Activated naive CD4-positive, alpha-beta T cell treated with anti-CD3 and anti-CD28 coated beads, Interleukin-2, amount 50 U/mL, for 24 hours (primary cell): Measurements from ENCODE around the gene GOLGA6L26.
"Not testable (repeated sequence)": the region's sequence is repeated elsewhere in the genome, so short reads cannot be mapped to it uniquely, and the experiment has no call there.

Experiments used
- H3K27ac Mint-ChIP-seq: one replicate; pipeline ENCODE4 v1.8.0; 2021; ENCODE audit warnings: mild to moderate bottlenecking, mixed read lengths
- H3K27me3 Mint-ChIP-seq: one replicate; pipeline ENCODE4 v1.8.0; 2021; ENCODE audit warnings: mixed read lengths
- H3K36me3 Mint-ChIP-seq: one replicate; pipeline ENCODE4 v1.8.0; 2021; ENCODE audit warnings: mixed read lengths
- H3K4me1 Mint-ChIP-seq: one replicate; pipeline ENCODE4 v1.8.0; 2021; ENCODE audit warnings: mixed read lengths
- H3K4me3 Mint-ChIP-seq: one replicate; pipeline ENCODE4 v1.8.0; 2021; ENCODE audit warnings: mild to moderate bottlenecking, mixed read lengths
- H3K9me3 Mint-ChIP-seq: one replicate; pipeline ENCODE4 v1.8.0; 2021; ENCODE audit warnings: mixed read lengths

GOLGA6L26 gene

GRCh38 chr15:23334096-23334495, at the start of gene GOLGA6L26:
Gene GOLGA6L26, minus strand, starts transcription at chr15:23334196. Its CDS starts 61 bp downstream, at chr15:23334135.
- H3K27ac Mint-ChIP-seq, H3K4me1 Mint-ChIP-seq, H3K36me3 Mint-ChIP-seq, H3K4me3 Mint-ChIP-seq, H3K9me3 Mint-ChIP-seq, H3K27me3 Mint-ChIP-seq: not testable (repeated sequence)

- H3K27ac Mint-ChIP-seq, H3K9me3 Mint-ChIP-seq, H3K4me1 Mint-ChIP-seq, H3K27me3 Mint-ChIP-seq, H3K36me3 Mint-ChIP-seq, H3K4me3 Mint-ChIP-seq: not testable (repeated sequence)
Observed at GRCh38 chr15:23381192-23381591, 47.2 kb upstream of the GOLGA6L26 start.

- not testable (repeated sequence) for H3K4me3 Mint-ChIP-seq, H3K4me1 Mint-ChIP-seq, H3K9me3 Mint-ChIP-seq, H3K27ac Mint-ChIP-seq, H3K36me3 Mint-ChIP-seq, H3K27me3 Mint-ChIP-seq
Observed at GRCh38 chr15:23380700-23381099, 46.7 kb upstream of the GOLGA6L26 start.

GRCh38 chr15:23378946-23379345, 45.0 kb upstream of the GOLGA6L26 start:
- H3K36me3 Mint-ChIP-seq, H3K4me1 Mint-ChIP-seq, H3K4me3 Mint-ChIP-seq, H3K27ac Mint-ChIP-seq, H3K9me3 Mint-ChIP-seq, H3K27me3 Mint-ChIP-seq: not testable (repeated sequence)

GRCh38 chr15:23374226-23374625, 40.2 kb upstream of the GOLGA6L26 start:
- not testable (repeated sequence) for H3K9me3 Mint-ChIP-seq, H3K4me3 Mint-ChIP-seq, H3K4me1 Mint-ChIP-seq, H3K36me3 Mint-ChIP-seq, H3K27me3 Mint-ChIP-seq, H3K27ac Mint-ChIP-seq

- not testable (repeated sequence) for H3K9me3 Mint-ChIP-seq, H3K36me3 Mint-ChIP-seq, H3K4me1 Mint-ChIP-seq, H3K4me3 Mint-ChIP-seq, H3K27me3 Mint-ChIP-seq, H3K27ac Mint-ChIP-seq
Observed at GRCh38 chr15:23372891-23373600, 39.0 kb upstream of the GOLGA6L26 start.

- Mint-ChIP-seq H3K9me3 (no peaks in the 10 kb centered on the region), H3K27me3 (peaks cover 1% of the 10 kb centered on the region), H3K4me1 (no peaks in the 10 kb centered on the region), H3K4me3 (no peak overlapping the region), H3K27ac (no peak overlapping the region), H3K36me3 (no peaks in the 10 kb centered on the region)
Observed at GRCh38 chr15:23372284-23372683, 38.3 kb upstream of the GOLGA6L26 start.

- not testable (repeated sequence) for H3K27ac Mint-ChIP-seq
Observed at GRCh38 chr15:23371868-23372267, 37.9 kb upstream of the GOLGA6L26 start.

GRCh38 chr15:23371134-23371533, 37.1 kb upstream of the GOLGA6L26 start:
- H3K9me3 Mint-ChIP-seq, H3K4me1 Mint-ChIP-seq, H3K36me3 Mint-ChIP-seq, H3K4me3 Mint-ChIP-seq, H3K27me3 Mint-ChIP-seq, H3K27ac Mint-ChIP-seq: not testable (repeated sequence)

More at GRCh38 chr15:23371868-23372267, 37.9 kb upstream of the GOLGA6L26 start:
- H3K36me3 Mint-ChIP-seq, H3K4me1 Mint-ChIP-seq, H3K9me3 Mint-ChIP-seq, H3K27me3 Mint-ChIP-seq, H3K4me3 Mint-ChIP-seq: not testable (repeated sequence)

- no peaks in the 10 kb centered on the region for H3K4me1 Mint-ChIP-seq
- H3K27ac Mint-ChIP-seq, result no peak overlapping the region
- no peak overlapping the region for H3K4me3 Mint-ChIP-seq
Observed at GRCh38 chr15:23370578-23370977, 36.6 kb upstream of the GOLGA6L26 start.

GRCh38 chr15:23364261-23364660, 30.3 kb upstream of the GOLGA6L26 start:
- H3K9me3 Mint-ChIP-seq, H3K27ac Mint-ChIP-seq, H3K27me3 Mint-ChIP-seq, H3K36me3 Mint-ChIP-seq, H3K4me1 Mint-ChIP-seq, H3K4me3 Mint-ChIP-seq: not testable (repeated sequence)

More at GRCh38 chr15:23370578-23370977, 36.6 kb upstream of the GOLGA6L26 start:
- Mint-ChIP-seq H3K9me3 (no peaks in the 10 kb centered on the region), H3K27me3 (peaks cover 1% of the 10 kb centered on the region), H3K36me3 (no peaks in the 10 kb centered on the region)

- H3K4me3 Mint-ChIP-seq, H3K27ac Mint-ChIP-seq, H3K4me1 Mint-ChIP-seq, H3K36me3 Mint-ChIP-seq, H3K9me3 Mint-ChIP-seq, H3K27me3 Mint-ChIP-seq: not testable (repeated sequence)
Observed at GRCh38 chr15:23362622-23363021, 28.6 kb upstream of the GOLGA6L26 start.

GRCh38 chr15:23354448-23354847, 20.5 kb upstream of the GOLGA6L26 start, which contains the start of gene GOLGA8S:
Gene GOLGA8S, plus strand, starts transcription at chr15:23354748. Its CDS starts 62 bp downstream, at chr15:23354810.
- H3K27ac Mint-ChIP-seq, H3K4me3 Mint-ChIP-seq, H3K9me3 Mint-ChIP-seq, H3K27me3 Mint-ChIP-seq, H3K4me1 Mint-ChIP-seq, H3K36me3 Mint-ChIP-seq: not testable (repeated sequence)

GRCh38 chr15:23311233-23311632, 22.8 kb downstream of the GOLGA6L26 start:
- H3K9me3 Mint-ChIP-seq, H3K36me3 Mint-ChIP-seq, H3K27ac Mint-ChIP-seq: not testable (repeated sequence)

GRCh38 chr15:23305921-23306320, 28.1 kb downstream of the GOLGA6L26 start:
- H3K27me3 Mint-ChIP-seq, H3K9me3 Mint-ChIP-seq, H3K36me3 Mint-ChIP-seq: not testable (repeated sequence)
- Mint-ChIP-seq H3K4me3 (peak overlapping the region; percentile 41), H3K4me1 (peaks cover 43% of the 10 kb centered on the region), H3K27ac (peak overlapping the region; percentile 80)

More at GRCh38 chr15:23311233-23311632, 22.8 kb downstream of the GOLGA6L26 start:
- H3K27me3 Mint-ChIP-seq, H3K4me3 Mint-ChIP-seq: not testable (repeated sequence)
- H3K4me1 Mint-ChIP-seq, result peaks cover 23% of the 10 kb centered on the region

- Mint-ChIP-seq H3K27ac (peak overlapping the region; percentile 72), H3K4me3 (peak overlapping the region; percentile 93), H3K4me1 (peaks cover 43% of the 10 kb centered on the region)
- H3K9me3 Mint-ChIP-seq, H3K36me3 Mint-ChIP-seq, H3K27me3 Mint-ChIP-seq: not testable (repeated sequence)
Observed at GRCh38 chr15:23304805-23305204, 29.2 kb downstream of the GOLGA6L26 start.

GRCh38 chr15:23304267-23304666, 29.7 kb downstream of the GOLGA6L26 start:
- Mint-ChIP-seq H3K4me1 (peaks cover 43% of the 10 kb centered on the region), H3K27ac (peak overlapping the region; percentile 72), H3K4me3 (peak overlapping the region; percentile 93)
- H3K27me3 Mint-ChIP-seq, H3K36me3 Mint-ChIP-seq, H3K9me3 Mint-ChIP-seq: not testable (repeated sequence)
